Smooth muscle cell (in vitro differentiated cells): ENCODE data around the gene DDC. TPM values are rescaled to one million over a fixed set of nuclear protein-coding genes. Genes with fewer than 3 reads are reported as not detected.

ENCODE experiments used
- DNase-seq: peaks from one replicate; lab custom pipeline; 2025; ENCODE audit not compliant: unreplicated experiment; lab: John Stamatoyannopoulos, UW
- H2AFZ ChIP-seq: fragments of 200-600 bp; sonication (generic); 2 replicates; pipeline ENCODE4 v1.6.0; 2016; ENCODE audit warnings: antibody characterized with exemption, low read depth, mild to moderate bottlenecking
- H3F3A ChIP-seq: fragments of 200-600 bp; sonication (generic); 2 replicates; pipeline ENCODE4 v1.6.0; 2017; ENCODE audit warnings: antibody characterized with exemption, low read depth
- H3K27ac ChIP-seq: fragments of 200-600 bp; sonication (generic); 2 replicates; pipeline ENCODE4 v1.5.1; 2016; ENCODE audit warnings: low read depth, mild to moderate bottlenecking
- H3K27me3 ChIP-seq: fragments of 200-600 bp; sonication (generic); 2 replicates; pipeline ENCODE4 v1.6.1; 2016; ENCODE audit warnings: low read depth, mild to moderate bottlenecking
- H3K36me3 ChIP-seq: fragments of 200-600 bp; sonication (generic); 2 replicates; pipeline ENCODE4 v1.5.1; 2016; ENCODE audit warnings: low read depth
- H3K4me1 ChIP-seq: fragments of 200-600 bp; sonication (generic); 2 replicates; pipeline ENCODE4 v1.5.1; 2016; ENCODE audit warnings: low read depth
- H3K4me2 ChIP-seq: fragments of 200-600 bp; sonication (generic); 2 replicates; pipeline ENCODE4 v1.6.0; 2016; ENCODE audit warnings: mild to moderate bottlenecking
- H3K4me3 ChIP-seq: fragments of 200-600 bp; sonication (generic); 2 replicates; pipeline ENCODE4 v1.5.1; 2016; ENCODE audit warnings: mild to moderate bottlenecking
- H3K79me2 ChIP-seq: fragments of 200-600 bp; sonication (generic); 2 replicates; pipeline ENCODE4 v1.6.0; 2016; ENCODE audit warnings: low read depth, mild to moderate bottlenecking
- H3K9ac ChIP-seq: fragments of 200-600 bp; sonication (generic); 2 replicates; pipeline ENCODE4 v1.6.0; 2016; ENCODE audit warnings: low read depth
- H3K9me3 ChIP-seq: fragments of 200-600 bp; sonication (generic); replicated peaks from 2 replicates; pipeline ENCODE4 v1.5.1; 2016; ENCODE audit warnings: low read depth
- H4K20me1 ChIP-seq: fragments of 200-600 bp; sonication (generic); 2 replicates; pipeline ENCODE4 v1.6.0; 2016; ENCODE audit warnings: low read depth
- CTCF ChIP-seq: fragments of 200-600 bp; sonication (generic); IDR thresholded peaks from 2 replicates; pipeline ENCODE4 v1.5.1; 2017; ENCODE audit warnings: borderline replicate concordance, mild to moderate bottlenecking, antibody characterized with exemption; ENCODE audit not compliant: insufficient read depth, poor library complexity, severe bottlenecking
- WGBS: methylation state at CpG from one replicate; pipeline ENCODE4 v1.1.7; 2016; ENCODE audit warnings: low lambda C conversion rate; 5-methylcytosine and 5-hydroxymethylcytosine counted together
- polyA plus RNA-seq: library from polyadenylated mRNA; unstranded; fragments of >200 nt; fragmentation: Nextera tagmentation; extraction: Ambion mirVana; gene quantifications from 2 replicates; pipeline ENCODE4 v1.2.1, GENCODE V29; 2016
- total RNA-seq: library from RNA; depleted of rRNA; stranded (reverse); fragments of >200 nt; gene quantifications from 2 replicates; pipeline ENCODE4 v1.2.3, GENCODE V29; 2014

DDC gene
- total and polyA plus RNA-seq, 2 experiments from 2014 or later: not detected

- no peaks in the 10 kb centered on the region for H3K27me3 ChIP-seq
Measured at GRCh38 chr7:50467817-50468610, 97.2 kb downstream of the DDC start.

GRCh38 chr7:50466815-50467585 is 98.2 kb downstream of the DDC start:
- H4K20me1 ChIP-seq: no peaks in the 10 kb centered on the region
- no peaks in the 10 kb centered on the region for H3K4me1 ChIP-seq
- no peak overlapping the region for H3K27ac ChIP-seq
- H3K4me2 ChIP-seq: no peak overlapping the region
- no peak for TF ChIP-seq CTCF
- no peaks in the 10 kb centered on the region for H3K36me3 ChIP-seq
- no peak overlapping the region for H3K9ac ChIP-seq
- 94% methylated on average over 11 of the region's 11 CpGs for WGBS
- H2AFZ ChIP-seq: no peak overlapping the region
- H3F3A ChIP-seq: no peaks in the 10 kb centered on the region
- no peak overlapping the region for H3K4me3 ChIP-seq
- no peaks in the 10 kb centered on the region for H3K27me3 ChIP-seq
- no peaks in the 10 kb centered on the region for H3K9me3 ChIP-seq
- no peak for DNase-seq
- no peaks in the 10 kb centered on the region for H3K79me2 ChIP-seq

More at GRCh38 chr7:50467817-50468610, 97.2 kb downstream of the DDC start:
- peak; percentile 27 for DNase-seq
- TF ChIP-seq CTCF: peak; percentile 88
- Histone ChIP-seq H3K4me3 (no peak overlapping the region), H3K9me3 (no peaks in the 10 kb centered on the region), H3K4me1 (no peaks in the 10 kb centered on the region), H3K4me2 (peak overlapping the region; percentile 75), H3F3A (no peaks in the 10 kb centered on the region), H3K9ac (no peak overlapping the region), H2AFZ (no peak overlapping the region), H3K27ac (no peak overlapping the region), H4K20me1 (no peaks in the 10 kb centered on the region), H3K79me2 (no peaks in the 10 kb centered on the region), H3K36me3 (no peaks in the 10 kb centered on the region)
- WGBS: 21% methylated on average over 30 of the region's 30 CpGs

- Histone ChIP-seq H3K9ac (no peak overlapping the region), H3K4me3 (no peak overlapping the region), H3K9me3 (no peaks in the 10 kb centered on the region), H3K4me2 (no peak overlapping the region), H3F3A (no peaks in the 10 kb centered on the region), H2AFZ (no peak overlapping the region), H4K20me1 (no peaks in the 10 kb centered on the region), H3K36me3 (no peaks in the 10 kb centered on the region), H3K79me2 (no peaks in the 10 kb centered on the region), H3K4me1 (no peaks in the 10 kb centered on the region), H3K27me3 (no peaks in the 10 kb centered on the region), H3K27ac (no peak overlapping the region)
- 95% methylated on average over 13 of the region's 13 CpGs for WGBS
- DNase-seq: no peak
- no peak for TF ChIP-seq CTCF
Measured at GRCh38 chr7:50463035-50463434, 102.2 kb downstream of the DDC start.
